Liver (tissue), 9 donors: ENCODE data around the gene WDR12. TPM values are rescaled to one million over a fixed set of nuclear protein-coding genes. Genes with fewer than 3 reads are reported as not detected.

ENCODE experiments used
- DNase-seq: peaks from one replicate; pipeline ENCODE4 v3.0.0-alpha.2; 2017; ENCODE audit warnings: low spot score
- H3K27ac ChIP-seq, 2 donors: one replicate each; pipeline ENCODE4 v1.7.0; 2013; ENCODE audit warnings: inconsistent platforms in 2 of 2, low read length in 2 of 2, control low read depth in 1 of 2, low read depth in 1 of 2, mild to moderate bottlenecking in 1 of 2
- H3K27me3 ChIP-seq, 4 donors: one replicate each; pipeline versions ENCODE4 v1.6.1 to v1.7.0; 2013; ENCODE audit warnings: low read length in 3 of 4, inconsistent platforms in 1 of 4, mild to moderate bottlenecking in 1 of 4, moderate library complexity in 1 of 4; ENCODE audit not compliant: control insufficient read depth in 4 of 4, insufficient read depth in 4 of 4
- H3K36me3 ChIP-seq, 4 donors: one replicate each; pipeline versions ENCODE4 v1.6.1 to v1.7.0; 2013; ENCODE audit warnings: low read length in 3 of 4, mild to moderate bottlenecking in 3 of 4, low read depth in 1 of 4, moderate library complexity in 1 of 4; ENCODE audit not compliant: control insufficient read depth in 4 of 4, insufficient read depth in 3 of 4
- H3K4me1 ChIP-seq, 4 donors: one replicate each; pipeline versions ENCODE4 v1.6.1 to v1.7.0; 2013; ENCODE audit warnings: low read length in 3 of 4, mild to moderate bottlenecking in 3 of 4, moderate library complexity in 1 of 4; ENCODE audit not compliant: control insufficient read depth in 4 of 4, insufficient read depth in 4 of 4
- H3K4me3 ChIP-seq, 3 donors: one replicate each; pipeline versions ENCODE4 v1.6.1 to v1.7.0; 2013; ENCODE audit warnings: low read length in 3 of 3, control low read depth in 1 of 3, low read depth in 1 of 3, mild to moderate bottlenecking in 1 of 3
- H3K9ac ChIP-seq, 2 donors: one replicate each; pipeline ENCODE4 v1.7.0; 2013; ENCODE audit warnings: low read length in 2 of 2, mild to moderate bottlenecking in 2 of 2, moderate library complexity in 2 of 2, control low read depth in 1 of 2, low read depth in 1 of 2
- H3K9me3 ChIP-seq, 4 donors: one replicate each; pipeline versions ENCODE4 v1.6.1 to v1.7.0; 2013; ENCODE audit warnings: low read length in 3 of 4; ENCODE audit not compliant: control insufficient read depth in 4 of 4
- ATF3 ChIP-seq: IDR thresholded peaks from 2 replicates; pipeline ENCODE4 v1.6.1; 2016; ENCODE audit warnings: antibody characterized with exemption
- EGR1 ChIP-seq, 2 donors: IDR thresholded peaks; 2 replicates each; pipeline ENCODE4 v1.6.1; 2016 to 2018; ENCODE audit warnings: antibody characterized with exemption in 2 of 2, low read depth in 2 of 2
- FOXA1 ChIP-seq: IDR thresholded peaks from 2 replicates; pipeline ENCODE4 v1.6.1; 2016; ENCODE audit warnings: antibody characterized with exemption
- FOXA2 ChIP-seq: IDR thresholded peaks from 2 replicates; pipeline ENCODE4 v1.6.1; 2016; ENCODE audit warnings: antibody characterized with exemption
- GABPA ChIP-seq, 2 donors: IDR thresholded peaks in 1 of 2; conservative IDR thresholded peaks in 1 of 2; 2 replicates each; pipeline ENCODE4 v1.6.1; 2016; ENCODE audit warnings: antibody characterized with exemption in 2 of 2, mild to moderate bottlenecking in 1 of 2, moderate library complexity in 1 of 2
- HNF4A ChIP-seq, 2 donors: conservative IDR thresholded peaks; 2 replicates each; pipeline ENCODE4 v1.6.1; 2016; ENCODE audit warnings: antibody characterized with exemption in 2 of 2, mild to moderate bottlenecking in 2 of 2
- JUND ChIP-seq, 2 donors: IDR thresholded peaks; 2 replicates each; pipeline ENCODE4 v1.6.1; 2016; ENCODE audit warnings: antibody characterized with exemption in 2 of 2
- NR2F2 ChIP-seq: IDR thresholded peaks from 2 replicates; pipeline ENCODE4 v1.6.1; 2016; ENCODE audit warnings: antibody characterized with exemption
- RAD21 ChIP-seq, 2 donors: IDR thresholded peaks; 2 replicates each; pipeline ENCODE4 v1.6.1; 2016; ENCODE audit warnings: antibody characterized with exemption in 2 of 2, mild to moderate bottlenecking in 2 of 2
- RXRA ChIP-seq, 2 donors: IDR thresholded peaks; 2 replicates each; pipeline ENCODE4 v1.6.1; 2017 to 2018; ENCODE audit warnings: antibody characterized with exemption in 2 of 2, mild to moderate bottlenecking in 1 of 2
- SP1 ChIP-seq: IDR thresholded peaks from 2 replicates; pipeline ENCODE4 v1.6.1; 2018; ENCODE audit warnings: antibody characterized with exemption, mild to moderate bottlenecking
- TAF1 ChIP-seq: conservative IDR thresholded peaks from 2 replicates; pipeline ENCODE4 v1.6.1; 2016; ENCODE audit warnings: antibody characterized with exemption, mild to moderate bottlenecking
- YY1 ChIP-seq: IDR thresholded peaks from 2 replicates; pipeline ENCODE4 v1.6.1; 2016; ENCODE audit warnings: antibody characterized with exemption, mild to moderate bottlenecking
- WGBS: extraction: QIAGEN DNeasy Blood & Tissue Kit; methylation state at CpG from one replicate; pipeline ENCODE4 v1.1.7; 2013; 5-methylcytosine and 5-hydroxymethylcytosine counted together
- polyA plus RNA-seq, 2 donors: library from polyadenylated mRNA; stranded (reverse) in 1 of 2; unstranded in 1 of 2; fragments of 200-250 nt in 1 of 2; fragments of >200 nt in 1 of 2; fragmentation: Nextera tagmentation in 1 of 2; extraction: Ambion mirVana in 1 of 2; gene quantifications; one replicate each; pipeline versions ENCODE4 v1.2.1 to v1.2.3, GENCODE V29; 2013 to 2015
- total RNA-seq, 2 donors: library from RNA; depleted of rRNA; stranded (reverse); fragments of >200 nt; gene quantifications; one replicate each; pipeline ENCODE4 v1.2.3, GENCODE V29; 2014
- TF ChIP-seq, protein P1 (sequence below): IDR thresholded peaks from 2 replicates; pipeline ENCODE4 v1.6.1; 2016; ENCODE audit warnings: antibody characterized with exemption
- TF ChIP-seq, protein P2 (sequence below): IDR thresholded peaks from 2 replicates; pipeline ENCODE4 v1.6.1; 2016; ENCODE audit warnings: antibody characterized with exemption
- donor health status: healthy.
- donor health status: healthy.
- donor health status: healthy.
- donor health status: healthy.
- donor health status: healthy.

WDR12 gene
- total and polyA plus RNA-seq, 4 donors: 6.6 to 26.1 (median 18.4) TPM

DNA sequence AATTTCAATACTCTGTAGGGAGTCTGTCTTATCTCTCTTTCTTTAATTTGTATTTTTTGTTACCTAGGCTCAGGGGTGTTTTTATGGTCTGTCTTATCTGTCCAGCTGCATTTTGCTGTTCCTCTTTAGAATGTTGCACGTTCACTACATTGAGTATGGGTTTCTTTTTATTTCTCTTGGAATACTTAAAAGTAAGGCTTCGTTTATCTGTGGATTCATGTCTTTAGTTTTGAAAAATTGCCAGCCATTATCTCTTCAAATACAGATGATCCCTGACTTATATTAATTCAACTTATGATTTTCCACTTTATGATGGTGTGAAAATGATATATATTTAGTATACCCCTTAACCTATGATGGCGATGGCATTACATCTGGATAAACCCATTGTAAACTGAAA is 27.5 kb upstream of the WDR12 start (continued):
- no peak for TF ChIP-seq JUND (IDR thresholded peaks at IDR 0.05)
- no peak for TF ChIP-seq GABPA (IDR thresholded peaks at IDR 0.05 in 1 of 2, conservative IDR thresholded peaks at IDR 0.05 in 1 of 2)
- TF ChIP-seq RAD21 (IDR thresholded peaks at IDR 0.05): no peak
- TF ChIP-seq EGR1 (IDR thresholded peaks at IDR 0.05; ENCODE audit: low read depth in 2 of 2): no peak

GRCh38 chr2:202934456-202934855 is 23.0 kb upstream of the WDR12 start:
- Histone ChIP-seq H3K27me3 (no peaks in the 10 kb centered on the region), H3K4me1 (no peaks in the 10 kb centered on the region), H3K27ac (no peak overlapping the region), H3K9ac (no peak overlapping the region), H3K9me3 (no peaks in the 10 kb centered on the region), H3K4me3 (no peak overlapping the region), H3K36me3 (peaks cover 2 to 5% (median 3%) of the 10 kb centered on the region in 4 donors)
- TF ChIP-seq TAF1: no peak
- no peak for TF ChIP-seq RXRA (IDR thresholded peaks at IDR 0.05)
- TF ChIP-seq NR2F2: no peak
- DNase-seq: no peak
- WGBS: 96% methylated on average over 2 of the region's 2 CpGs

DNA sequence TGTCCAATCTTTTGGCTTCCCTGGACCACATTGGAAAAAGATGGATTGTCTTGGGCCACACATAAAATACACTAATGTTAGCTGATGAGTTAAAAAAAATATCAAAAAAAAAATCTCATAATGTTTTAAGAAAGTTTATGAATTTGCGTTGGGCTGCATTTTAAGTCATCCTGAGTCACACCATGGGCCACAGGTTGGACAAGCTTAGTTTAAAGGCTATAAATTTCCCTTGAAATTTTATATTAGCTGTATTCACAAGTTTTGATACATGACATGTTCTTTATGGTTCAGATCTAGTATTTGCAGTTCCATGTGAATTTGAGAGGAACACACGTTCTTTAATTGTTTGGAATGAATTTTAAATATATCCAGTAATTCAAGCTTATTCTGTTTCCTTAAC is 22.5 kb upstream of the WDR12 start:
- no peak for DNase-seq
- no peak overlapping the region for H3K4me3 ChIP-seq
- TF ChIP-seq FOXA1 (no peak), RAD21 (IDR thresholded peaks at IDR 0.05) (no peak), FOXA2 (no peak), RXRA (IDR thresholded peaks at IDR 0.05) (no peak), JUND (IDR thresholded peaks at IDR 0.05) (no peak)
- WGBS: 93% methylated on average over 2 of the region's 2 CpGs
- H3K36me3 ChIP-seq: peaks cover 2 to 5% (median 4%) of the 10 kb centered on the region in 4 donors
- H3K4me1 ChIP-seq: no peaks in the 10 kb centered on the region
- H3K9me3 ChIP-seq: no peaks in the 10 kb centered on the region
- H3K27ac ChIP-seq: no peak overlapping the region
- H3K27me3 ChIP-seq: no peaks in the 10 kb centered on the region
- no peak overlapping the region for H3K9ac ChIP-seq

DNA sequence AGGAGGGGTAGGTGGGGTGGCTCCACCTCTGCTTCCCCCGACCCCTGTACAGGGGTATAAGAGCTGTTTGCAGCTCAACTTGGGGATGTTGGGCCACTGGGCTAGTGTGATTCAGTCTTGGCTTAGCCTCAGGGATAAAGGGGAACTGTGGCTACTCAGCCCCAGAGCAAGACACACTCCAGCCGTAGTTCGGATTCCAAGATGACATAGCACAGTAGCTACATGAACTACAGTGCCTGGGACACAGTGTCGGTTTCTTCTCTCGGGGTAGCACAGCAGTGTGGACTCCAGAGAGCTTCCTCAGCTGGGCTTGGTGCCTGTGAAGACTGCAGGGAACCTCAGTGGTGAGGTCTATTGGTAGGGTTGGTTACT is 21.7 kb upstream of the WDR12 start:
- Histone ChIP-seq H3K27me3 (no peaks in the 10 kb centered on the region), H3K4me1 (no peaks in the 10 kb centered on the region)

More for the DNA sequence above, 21.7 kb upstream of the WDR12 start:
- TF ChIP-seq RXRA (IDR thresholded peaks at IDR 0.05) (no peak), FOXA1 (no peak), TAF1 (no peak), EGR1 (IDR thresholded peaks at IDR 0.05; ENCODE audit: low read depth in 2 of 2) (no peak), SP1 (no peak), GABPA (IDR thresholded peaks at IDR 0.05 in 1 of 2, conservative IDR thresholded peaks at IDR 0.05 in 1 of 2) (no peak), HNF4A (conservative IDR thresholded peaks at IDR 0.05) (no peak), JUND (IDR thresholded peaks at IDR 0.05) (no peak), YY1 (no peak), RAD21 (IDR thresholded peaks at IDR 0.05) (no peak), ATF3 (no peak), FOXA2 (no peak)
- TF ChIP-seq, protein P1, sequence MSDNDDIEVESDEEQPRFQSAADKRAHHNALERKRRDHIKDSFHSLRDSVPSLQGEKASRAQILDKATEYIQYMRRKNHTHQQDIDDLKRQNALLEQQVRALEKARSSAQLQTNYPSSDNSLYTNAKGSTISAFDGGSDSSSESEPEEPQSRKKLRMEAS: no peak
- TF ChIP-seq, protein P2, sequence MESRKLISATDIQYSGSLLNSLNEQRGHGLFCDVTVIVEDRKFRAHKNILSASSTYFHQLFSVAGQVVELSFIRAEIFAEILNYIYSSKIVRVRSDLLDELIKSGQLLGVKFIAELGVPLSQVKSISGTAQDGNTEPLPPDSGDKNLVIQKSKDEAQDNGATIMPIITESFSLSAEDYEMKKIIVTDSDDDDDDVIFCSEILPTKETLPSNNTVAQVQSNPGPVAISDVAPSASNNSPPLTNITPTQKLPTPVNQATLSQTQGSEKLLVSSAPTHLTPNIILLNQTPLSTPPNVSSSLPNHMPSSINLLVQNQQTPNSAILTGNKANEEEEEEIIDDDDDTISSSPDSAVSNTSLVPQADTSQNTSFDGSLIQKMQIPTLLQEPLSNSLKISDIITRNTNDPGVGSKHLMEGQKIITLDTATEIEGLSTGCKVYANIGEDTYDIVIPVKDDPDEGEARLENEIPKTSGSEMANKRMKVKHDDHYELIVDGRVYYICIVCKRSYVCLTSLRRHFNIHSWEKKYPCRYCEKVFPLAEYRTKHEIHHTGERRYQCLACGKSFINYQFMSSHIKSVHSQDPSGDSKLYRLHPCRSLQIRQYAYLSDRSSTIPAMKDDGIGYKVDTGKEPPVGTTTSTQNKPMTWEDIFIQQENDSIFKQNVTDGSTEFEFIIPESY: no peak
- Histone ChIP-seq H3K4me3 (no peak overlapping the region), H3K9me3 (no peaks in the 10 kb centered on the region), H3K36me3 (peaks cover 2 to 5% (median 3%) of the 10 kb centered on the region in 4 donors), H3K9ac (no peak overlapping the region), H3K27ac (no peak overlapping the region)
- 96% methylated on average over 5 of the region's 5 CpGs for WGBS
- DNase-seq: no peak
